Epithelial cell of proximal tubule (primary cell): Measurements from ENCODE around the gene MTHFD1L. TPM values are rescaled to one million over a fixed set of nuclear protein-coding genes. Genes with fewer than 3 reads are reported as not detected.

Experiments
- DNase-seq: peaks from one replicate; pipeline ENCODE4 v3.0.0-alpha.2; 2011; ENCODE audit warnings: low read depth
- H3K4me3 ChIP-seq: 2 replicates; pipeline ENCODE4 v1.5.1; 2011; ENCODE audit warnings: low read depth, mild to moderate bottlenecking, low read length
- total RNA-seq: library from RNA; depleted of rRNA; stranded (reverse); fragments of >200 nt; gene quantifications from 2 replicates; pipeline ENCODE4 v1.2.3, GENCODE V29; 2015
- TF ChIP-seq, protein P1 (sequence below): conservative IDR thresholded peaks from 2 replicates; pipeline ENCODE4 v1.5.1; 2012; ENCODE audit warnings: low read depth, mild to moderate bottlenecking, low read length

Gene MTHFD1L
- total RNA-seq, 1 donor from 2014 or later = 39.5 TPM

DNA sequence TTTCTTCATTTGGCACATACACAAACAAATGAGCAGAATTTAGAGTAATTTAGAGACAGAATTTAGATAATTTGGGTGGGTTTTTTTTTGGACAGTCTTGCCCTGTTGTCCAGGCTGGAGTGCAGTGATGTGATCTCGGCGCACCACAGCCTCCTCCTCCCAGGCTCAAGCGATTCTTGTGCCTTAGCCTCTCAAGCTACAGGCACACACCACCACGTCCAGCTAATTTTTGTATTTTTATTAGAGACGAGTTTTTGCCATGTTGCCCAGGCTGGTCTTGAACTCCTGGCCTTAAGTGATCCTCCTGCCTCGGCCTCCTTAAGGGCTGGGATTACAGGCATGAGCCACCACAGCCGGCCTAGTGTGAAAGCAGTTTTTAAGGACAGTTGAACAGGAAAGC, 127.8 kb downstream of the MTHFD1L start:
- H3K4me3 ChIP-seq = no peak overlapping the region
- TF ChIP-seq, protein P1, sequence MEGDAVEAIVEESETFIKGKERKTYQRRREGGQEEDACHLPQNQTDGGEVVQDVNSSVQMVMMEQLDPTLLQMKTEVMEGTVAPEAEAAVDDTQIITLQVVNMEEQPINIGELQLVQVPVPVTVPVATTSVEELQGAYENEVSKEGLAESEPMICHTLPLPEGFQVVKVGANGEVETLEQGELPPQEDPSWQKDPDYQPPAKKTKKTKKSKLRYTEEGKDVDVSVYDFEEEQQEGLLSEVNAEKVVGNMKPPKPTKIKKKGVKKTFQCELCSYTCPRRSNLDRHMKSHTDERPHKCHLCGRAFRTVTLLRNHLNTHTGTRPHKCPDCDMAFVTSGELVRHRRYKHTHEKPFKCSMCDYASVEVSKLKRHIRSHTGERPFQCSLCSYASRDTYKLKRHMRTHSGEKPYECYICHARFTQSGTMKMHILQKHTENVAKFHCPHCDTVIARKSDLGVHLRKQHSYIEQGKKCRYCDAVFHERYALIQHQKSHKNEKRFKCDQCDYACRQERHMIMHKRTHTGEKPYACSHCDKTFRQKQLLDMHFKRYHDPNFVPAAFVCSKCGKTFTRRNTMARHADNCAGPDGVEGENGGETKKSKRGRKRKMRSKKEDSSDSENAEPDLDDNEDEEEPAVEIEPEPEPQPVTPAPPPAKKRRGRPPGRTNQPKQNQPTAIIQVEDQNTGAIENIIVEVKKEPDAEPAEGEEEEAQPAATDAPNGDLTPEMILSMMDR = no peak
- no peak for DNase-seq

DNA sequence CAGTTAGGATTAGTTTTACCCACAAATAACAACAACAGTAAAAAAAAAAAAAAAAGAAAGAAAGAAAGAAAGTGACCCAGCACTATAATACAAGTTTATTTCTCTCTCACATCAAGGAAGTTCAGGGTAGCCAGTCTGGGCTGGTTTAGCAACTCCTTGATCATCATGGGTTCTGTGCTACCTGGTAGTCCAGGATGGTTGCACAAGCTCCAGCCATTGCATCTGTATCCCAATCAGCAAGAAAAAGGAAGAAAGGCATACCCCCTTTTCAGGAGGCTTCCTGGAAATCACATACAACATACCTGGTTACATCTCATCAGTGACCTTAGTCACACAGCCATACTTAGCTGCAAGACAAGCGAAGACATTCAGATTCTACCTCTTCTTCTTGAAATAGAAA, 128.5 kb downstream of the MTHFD1L start:
- TF ChIP-seq, protein P1 = no peak
- no peak overlapping the region for H3K4me3 ChIP-seq
- DNase-seq = no peak

GRCh38 chr6:150996968-150997367, 131.5 kb downstream of the MTHFD1L start:
- no peak for DNase-seq
- TF ChIP-seq, protein P1 = no peak
- H3K4me3 ChIP-seq = no peak overlapping the region

- no peak for DNase-seq
- no peak overlapping the region for H3K4me3 ChIP-seq
- TF ChIP-seq, protein P1 = no peak
Measured at GRCh38 chr6:150999107-150999506, 133.6 kb downstream of the MTHFD1L start.

GRCh38 chr6:150999576-150999975, 134.1 kb downstream of the MTHFD1L start:
- H3K4me3 ChIP-seq = no peak overlapping the region
- no peak for DNase-seq
- TF ChIP-seq, protein P1 = no peak

DNA sequence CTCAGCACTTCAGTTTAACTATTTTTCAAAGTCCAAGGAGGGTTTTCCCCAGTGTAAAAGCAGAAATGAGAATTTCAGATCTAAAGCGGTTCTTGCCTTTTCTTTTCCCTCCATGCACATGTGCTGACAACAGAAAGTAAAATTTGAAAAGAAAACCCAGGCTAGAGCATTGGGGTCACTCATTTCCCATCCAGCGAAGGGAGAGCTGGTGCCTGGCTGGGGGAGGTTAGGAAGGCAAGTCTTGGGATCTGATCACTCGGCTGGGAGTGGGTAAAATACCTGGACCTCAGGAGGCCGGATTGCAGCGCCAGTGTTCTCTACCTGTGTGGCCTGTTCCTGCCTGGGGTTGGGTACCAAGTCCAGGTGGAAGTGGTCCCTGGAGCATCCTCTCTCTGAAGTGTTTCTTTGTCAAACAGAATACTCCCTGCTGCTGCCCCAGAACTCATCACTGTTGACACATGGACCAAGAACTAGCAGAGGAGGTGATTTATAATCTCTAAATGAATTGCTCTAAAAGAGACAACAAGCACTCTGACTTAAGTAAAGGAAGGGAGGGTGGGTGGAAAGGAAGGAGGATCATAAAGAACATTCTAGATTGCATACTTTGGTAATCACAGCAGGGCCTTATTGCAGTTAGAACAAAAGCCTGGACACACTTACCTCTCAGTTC, 136.0 kb downstream of the MTHFD1L start:
- TF ChIP-seq, protein P1 = no peak
- no peak overlapping the region for H3K4me3 ChIP-seq
- no peak for DNase-seq

GRCh38 chr6:151002057-151002450, 136.6 kb downstream of the MTHFD1L start:
- no peak for DNase-seq
- TF ChIP-seq, protein P1 = no peak
- no peak overlapping the region for H3K4me3 ChIP-seq
